MM.1S (cell line): Measurements from ENCODE around the gene TSPAN31.
"Not testable (repeated sequence)": the region's sequence is repeated elsewhere in the genome, so short reads cannot be mapped to it uniquely, and the experiment has no call there.

Experiments used
- DNase-seq: peaks from one replicate; pipeline ENCODE4 v3.0.0-alpha.2; 2015
- H2AFZ ChIP-seq: fragments of 300-600 bp; sonication (generic); 2 replicates; pipeline ENCODE4 v1.6.0; 2016; ENCODE audit warnings: antibody characterized with exemption, low read length
- H3F3A ChIP-seq: fragments of 300-600 bp; sonication (generic); 2 replicates; pipeline ENCODE4 v1.6.1; 2016; ENCODE audit warnings: mild to moderate bottlenecking, antibody characterized with exemption, low read length, moderate library complexity, mixed read lengths; ENCODE audit not compliant: insufficient read depth
- H3K27ac ChIP-seq: fragments of 300-600 bp; sonication (generic); 2 replicates; pipeline ENCODE4 v1.5.1; 2016; ENCODE audit warnings: mild to moderate bottlenecking, low read length
- H3K27me3 ChIP-seq: fragments of 300-600 bp; sonication (generic); replicated peaks from 2 replicates; pipeline ENCODE4 v1.6.0; 2016; ENCODE audit warnings: low read length; ENCODE audit not compliant: insufficient read depth
- H3K36me3 ChIP-seq: fragments of 300-600 bp; sonication (generic); replicated peaks from 2 replicates; pipeline ENCODE4 v1.6.1; 2016; ENCODE audit warnings: mild to moderate bottlenecking, low read length, mixed read lengths; ENCODE audit not compliant: insufficient read depth
- H3K4me1 ChIP-seq: fragments of 300-600 bp; sonication (generic); 2 replicates; pipeline ENCODE4 v1.6.1; 2016; ENCODE audit warnings: low read length, mixed read lengths
- H3K4me2 ChIP-seq: fragments of 300-600 bp; sonication (generic); 2 replicates; pipeline ENCODE4 v1.6.0; 2016; ENCODE audit warnings: low read depth, low read length
- H3K4me3 ChIP-seq: fragments of 300-600 bp; sonication (generic); 2 replicates; pipeline ENCODE4 v1.5.1; 2016; ENCODE audit warnings: low read length, mixed read lengths
- H3K79me2 ChIP-seq: fragments of 300-600 bp; sonication (generic); 2 replicates; pipeline ENCODE4 v1.6.1; 2016; ENCODE audit warnings: mixed run types, low read length, mixed read lengths
- H3K9ac ChIP-seq: fragments of 300-600 bp; sonication (generic); 2 replicates; pipeline ENCODE4 v1.6.1; 2016; ENCODE audit warnings: low read length, mixed read lengths
- H3K9me2 ChIP-seq: fragments of 300-600 bp; sonication (generic); replicated peaks from 2 replicates; pipeline ENCODE4 v1.6.1; 2016; ENCODE audit warnings: mild to moderate bottlenecking, low read length, mixed read lengths; ENCODE audit not compliant: insufficient read depth
- H3K9me3 ChIP-seq: fragments of 300-600 bp; sonication (generic); replicated peaks from 2 replicates; pipeline ENCODE4 v1.6.1; 2016; ENCODE audit warnings: mild to moderate bottlenecking, low read length, mixed read lengths; ENCODE audit not compliant: insufficient read depth
- H4K20me1 ChIP-seq: fragments of 300-600 bp; sonication (generic); 2 replicates; pipeline ENCODE4 v1.6.1; 2016; ENCODE audit warnings: mild to moderate bottlenecking, low read length, moderate library complexity, mixed read lengths; ENCODE audit not compliant: insufficient read depth
- EZH2 ChIP-seq: fragments of 300-600 bp; sonication (generic); optimal IDR thresholded peaks from 2 replicates; pipeline ENCODE3; 2017; ENCODE audit warnings: low read depth, mild to moderate bottlenecking, antibody characterized with exemption, low read length, mixed read lengths
- EZH2phosphoT487 ChIP-seq: fragments of 300-600 bp; sonication (generic); IDR thresholded peaks from 2 replicates; pipeline ENCODE4 v1.6.1; 2018; ENCODE audit warnings: antibody characterized with exemption, low read length
- TF ChIP-seq, protein P1 (sequence below): fragments of 300-600 bp; sonication (generic); IDR thresholded peaks from 2 replicates; pipeline ENCODE4 v1.5.1; 2016; ENCODE audit warnings: antibody characterized with exemption, low read length, mixed read lengths

TSPAN31 gene

DNA sequence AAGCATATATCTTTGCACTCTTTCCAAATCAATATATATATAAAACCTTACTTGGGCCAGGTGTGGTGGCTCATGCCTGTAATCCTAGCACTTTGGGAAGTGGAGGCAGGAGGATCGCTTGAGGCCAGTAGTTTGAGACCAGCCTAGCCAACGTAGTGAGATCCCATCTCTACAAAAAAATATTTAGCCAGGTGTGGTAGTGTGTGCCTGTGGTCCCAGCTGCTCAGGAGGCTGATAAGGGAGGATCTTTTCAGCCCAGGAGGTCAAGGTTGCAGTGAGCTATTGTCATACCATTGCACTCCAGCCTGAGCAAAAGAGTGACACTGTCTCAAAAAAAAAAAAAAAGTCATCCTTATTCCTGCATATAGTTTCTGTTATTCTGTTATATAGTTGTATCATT, 36.5 kb upstream of the TSPAN31 start:
- no peak overlapping the region for H3K4me3 ChIP-seq
- H4K20me1 ChIP-seq = no peaks in the 10 kb centered on the region
- H3K27me3 ChIP-seq = no peaks in the 10 kb centered on the region
- no peaks in the 10 kb centered on the region for H3K79me2 ChIP-seq
- no peak overlapping the region for H3K27ac ChIP-seq
- TF ChIP-seq EZH2 (no peak), EZH2phosphoT487 (no peak)
- TF ChIP-seq, protein P1, sequence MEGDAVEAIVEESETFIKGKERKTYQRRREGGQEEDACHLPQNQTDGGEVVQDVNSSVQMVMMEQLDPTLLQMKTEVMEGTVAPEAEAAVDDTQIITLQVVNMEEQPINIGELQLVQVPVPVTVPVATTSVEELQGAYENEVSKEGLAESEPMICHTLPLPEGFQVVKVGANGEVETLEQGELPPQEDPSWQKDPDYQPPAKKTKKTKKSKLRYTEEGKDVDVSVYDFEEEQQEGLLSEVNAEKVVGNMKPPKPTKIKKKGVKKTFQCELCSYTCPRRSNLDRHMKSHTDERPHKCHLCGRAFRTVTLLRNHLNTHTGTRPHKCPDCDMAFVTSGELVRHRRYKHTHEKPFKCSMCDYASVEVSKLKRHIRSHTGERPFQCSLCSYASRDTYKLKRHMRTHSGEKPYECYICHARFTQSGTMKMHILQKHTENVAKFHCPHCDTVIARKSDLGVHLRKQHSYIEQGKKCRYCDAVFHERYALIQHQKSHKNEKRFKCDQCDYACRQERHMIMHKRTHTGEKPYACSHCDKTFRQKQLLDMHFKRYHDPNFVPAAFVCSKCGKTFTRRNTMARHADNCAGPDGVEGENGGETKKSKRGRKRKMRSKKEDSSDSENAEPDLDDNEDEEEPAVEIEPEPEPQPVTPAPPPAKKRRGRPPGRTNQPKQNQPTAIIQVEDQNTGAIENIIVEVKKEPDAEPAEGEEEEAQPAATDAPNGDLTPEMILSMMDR = no peak
- H3K4me1 ChIP-seq = no peaks in the 10 kb centered on the region
- H3K4me2 ChIP-seq = no peak overlapping the region
- no peak overlapping the region for H3K9ac ChIP-seq
- H3K9me3 ChIP-seq = no peaks in the 10 kb centered on the region
- H3F3A ChIP-seq = no peaks in the 10 kb centered on the region
- no peaks in the 10 kb centered on the region; the same call in 1 of the 2 replicates for H3K36me3 ChIP-seq
- no peak overlapping the region for H2AFZ ChIP-seq
- DNase-seq = no peak
- no peaks in the 10 kb centered on the region for H3K9me2 ChIP-seq

DNA sequence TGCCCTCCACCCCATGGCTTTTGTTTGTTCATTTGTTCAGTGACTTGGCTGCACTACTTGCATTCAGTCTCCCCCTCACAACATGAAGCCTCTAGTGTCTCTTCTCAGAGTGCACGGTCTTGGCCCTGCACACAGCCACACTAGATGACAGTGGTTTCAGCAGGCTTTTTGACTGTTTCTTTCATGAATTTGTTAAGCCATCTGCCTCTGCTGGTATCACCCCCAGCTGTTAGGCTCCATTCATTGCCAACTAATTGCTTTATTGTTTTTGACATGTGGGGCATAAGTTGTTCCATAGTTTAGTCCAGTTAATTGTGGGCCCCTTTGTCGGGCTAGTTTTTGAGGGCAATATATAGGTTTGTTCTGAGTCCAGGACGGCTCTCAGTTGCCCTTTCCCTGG, 32.1 kb upstream of the TSPAN31 start:
- no peaks in the 10 kb centered on the region for H3K9me3 ChIP-seq
- DNase-seq = no peak
- no peaks in the 10 kb centered on the region; the same call in 1 of the 2 replicates for H3K36me3 ChIP-seq
- H4K20me1 ChIP-seq = no peaks in the 10 kb centered on the region
- no peak overlapping the region for H3K27ac ChIP-seq
- TF ChIP-seq, protein P1 = no peak
- no peak for TF ChIP-seq EZH2phosphoT487
- no peak for TF ChIP-seq EZH2
- H3K4me1 ChIP-seq = no peaks in the 10 kb centered on the region
- no peak overlapping the region for H3K4me2 ChIP-seq
- H3F3A ChIP-seq = no peaks in the 10 kb centered on the region
- no peaks in the 10 kb centered on the region for H3K27me3 ChIP-seq
- H2AFZ ChIP-seq = no peak overlapping the region
- H3K9ac ChIP-seq = no peak overlapping the region
- no peaks in the 10 kb centered on the region for H3K79me2 ChIP-seq
- no peaks in the 10 kb centered on the region for H3K9me2 ChIP-seq
- no peak overlapping the region for H3K4me3 ChIP-seq

DNA sequence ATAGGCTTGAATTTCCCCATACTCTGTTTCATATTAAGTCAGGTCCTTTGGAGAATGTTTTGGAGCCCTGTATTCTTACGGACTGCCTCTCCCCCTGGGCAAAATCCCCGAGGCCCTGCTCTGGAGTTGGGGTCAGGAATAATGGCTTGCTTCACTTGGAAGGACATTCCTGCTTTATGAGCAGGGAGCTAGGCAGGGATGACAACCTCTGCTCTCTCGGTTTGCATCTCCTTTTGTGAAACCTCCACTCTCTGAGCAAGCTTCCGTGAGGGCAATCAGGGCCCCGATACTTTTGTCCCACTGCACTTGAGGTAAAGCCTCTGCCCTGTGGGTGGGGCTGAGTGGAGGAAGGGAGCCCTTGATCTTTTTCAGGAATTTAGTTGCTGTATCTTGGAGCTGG, 31.6 kb upstream of the TSPAN31 start:
- no peak overlapping the region for H3K4me2 ChIP-seq
- no peaks in the 10 kb centered on the region for H3K9me3 ChIP-seq
- H3K27me3 ChIP-seq = no peaks in the 10 kb centered on the region
- no peaks in the 10 kb centered on the region for H3K9me2 ChIP-seq
- no peaks in the 10 kb centered on the region for H3K4me1 ChIP-seq
- H3K79me2 ChIP-seq = no peaks in the 10 kb centered on the region
- no peak overlapping the region for H2AFZ ChIP-seq
- no peak overlapping the region for H3K4me3 ChIP-seq
- H3K27ac ChIP-seq = no peak overlapping the region
- DNase-seq = no peak
- H3F3A ChIP-seq = no peaks in the 10 kb centered on the region
- no peak for TF ChIP-seq EZH2phosphoT487
- no peak for TF ChIP-seq EZH2
- TF ChIP-seq, protein P1 = no peak
- no peaks in the 10 kb centered on the region; the same call in 1 of the 2 replicates for H3K36me3 ChIP-seq
- no peak overlapping the region for H3K9ac ChIP-seq
- no peaks in the 10 kb centered on the region for H4K20me1 ChIP-seq

DNA sequence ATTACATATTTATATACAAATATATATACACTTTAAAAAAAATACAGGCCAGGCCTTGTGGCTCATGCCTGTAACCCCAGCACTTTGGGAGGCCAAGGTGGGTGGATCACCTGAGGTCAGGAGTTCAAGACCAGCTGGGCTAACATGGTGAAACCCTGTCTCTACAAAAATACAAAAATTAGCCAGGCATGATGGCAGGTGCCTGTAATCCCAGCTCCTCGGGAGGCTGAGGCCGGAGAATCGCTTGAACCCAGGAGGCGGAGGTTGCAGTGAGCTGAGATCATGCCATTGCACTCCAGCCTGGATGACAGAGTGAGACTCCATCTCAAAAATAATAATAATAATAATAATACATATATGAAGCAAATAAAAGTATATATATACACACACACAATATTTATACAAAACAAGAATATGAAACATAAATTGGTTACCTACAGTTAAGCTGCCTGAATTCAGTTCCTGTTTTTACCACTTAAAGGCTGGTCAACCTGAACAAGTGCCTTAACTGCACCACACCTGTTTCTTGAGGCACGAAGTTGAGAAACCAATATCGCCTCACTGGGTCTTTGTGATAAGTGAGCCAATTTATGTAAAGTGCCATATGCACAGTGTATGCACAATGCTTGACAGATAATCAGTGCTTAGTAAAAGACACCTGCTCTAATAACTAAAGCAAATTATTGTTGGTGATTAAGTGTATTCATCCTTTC, 29.6 kb upstream of the TSPAN31 start:
- not testable (repeated sequence) for H3K79me2 ChIP-seq, H3K9me2 ChIP-seq, H3K9ac ChIP-seq, H3F3A ChIP-seq, H3K27ac ChIP-seq, DNase-seq, H3K4me2 ChIP-seq, H3K4me1 ChIP-seq, H4K20me1 ChIP-seq, H3K36me3 ChIP-seq, H3K27me3 ChIP-seq, H3K4me3 ChIP-seq, H2AFZ ChIP-seq, H3K9me3 ChIP-seq
